Activated CD4-positive, CD25-positive, alpha-beta regulatory T cell treated with anti-CD3 and anti-CD28 coated beads, Interleukin-2, amount 50 U/mL, for 24 hours (primary cell): Measurements from ENCODE around the gene POLDIP2.

Source experiments
- ATAC-seq, 2 donors: fragments of 150-1000 bp; cut with Tn5 transposase; one replicate each; pipeline ENCODE4 v1.10.0; 2021; ENCODE audit warnings: mild to moderate bottlenecking in 1 of 2, moderate library complexity in 1 of 2

Gene POLDIP2

DNA sequence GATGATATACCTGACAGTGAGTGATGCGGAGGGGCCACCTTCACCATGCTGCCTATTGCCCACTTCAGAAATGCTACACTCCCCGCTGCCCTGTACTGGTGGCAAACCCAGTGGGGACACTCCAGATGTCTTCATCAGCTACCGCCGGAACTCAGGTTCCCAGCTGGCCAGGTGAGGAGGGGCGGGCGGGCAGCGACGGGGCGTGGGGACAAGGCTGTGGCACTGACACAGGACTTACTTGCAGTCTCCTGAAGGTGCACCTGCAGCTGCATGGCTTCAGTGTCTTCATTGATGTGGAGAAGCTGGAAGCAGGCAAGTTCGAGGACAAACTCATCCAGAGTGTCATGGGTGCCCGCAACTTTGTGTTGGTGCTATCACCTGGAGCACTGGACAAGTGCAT, 30.8 kb upstream of the POLDIP2 start:
- no peak for ATAC-seq

DNA sequence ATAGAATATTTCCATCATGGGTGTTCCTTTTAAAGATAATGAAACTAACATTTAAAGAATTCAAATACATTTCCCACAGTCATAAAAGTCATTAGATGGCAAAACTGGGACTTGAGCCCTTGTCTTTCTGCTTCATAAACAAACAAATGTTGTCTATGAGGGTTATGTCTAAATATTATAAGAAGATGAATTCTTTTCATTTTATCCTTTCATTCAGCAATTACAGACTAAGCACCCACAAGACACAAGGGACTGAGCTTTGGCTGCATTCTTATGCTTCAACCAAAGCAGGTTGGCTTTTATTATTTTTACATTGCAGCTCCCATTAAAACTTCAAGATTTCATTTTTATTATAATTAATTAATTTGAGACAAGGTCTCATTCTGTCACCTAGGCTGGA, 29.1 kb upstream of the POLDIP2 start:
- no peak for ATAC-seq

DNA sequence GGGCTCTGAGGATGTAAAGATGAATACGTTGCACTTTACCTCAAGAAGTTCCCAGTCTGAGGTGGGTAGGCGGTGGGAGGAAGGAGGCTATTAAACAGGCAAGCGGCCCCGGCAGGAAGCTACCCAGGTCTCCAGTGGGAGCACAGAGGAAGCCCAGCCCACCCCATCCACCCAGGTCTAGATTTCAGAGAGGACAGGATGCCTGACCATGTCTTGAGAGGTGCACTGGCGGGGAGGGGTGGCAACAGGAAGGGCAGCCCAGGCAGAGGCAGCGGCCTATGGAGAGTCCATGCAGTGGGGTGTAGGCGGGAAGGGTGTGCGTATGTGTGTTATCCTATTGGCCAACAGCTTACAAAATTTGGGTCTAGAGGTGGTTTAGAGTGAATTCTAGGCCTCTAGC, 28.1 kb upstream of the POLDIP2 start:
- ATAC-seq: peak; percentile 25 to 26

DNA sequence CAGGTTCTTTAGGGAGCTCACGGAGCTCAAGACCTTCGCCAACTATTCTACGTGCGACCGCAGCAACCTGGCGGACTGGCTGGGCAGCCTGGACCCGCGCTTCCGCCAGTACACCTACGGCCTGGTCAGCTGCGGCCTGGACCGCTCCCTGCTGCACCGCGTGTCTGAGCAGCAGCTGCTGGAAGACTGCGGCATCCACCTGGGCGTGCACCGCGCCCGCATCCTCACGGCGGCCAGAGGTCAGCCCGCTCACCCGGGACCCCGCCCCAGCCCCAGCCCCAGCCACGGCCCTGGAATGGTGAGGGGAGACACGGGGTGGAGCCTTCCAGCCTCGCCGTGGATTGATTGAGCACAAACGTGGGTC, 27.7 kb upstream of the POLDIP2 start:
- ATAC-seq: peak; percentile 6 to 9

DNA sequence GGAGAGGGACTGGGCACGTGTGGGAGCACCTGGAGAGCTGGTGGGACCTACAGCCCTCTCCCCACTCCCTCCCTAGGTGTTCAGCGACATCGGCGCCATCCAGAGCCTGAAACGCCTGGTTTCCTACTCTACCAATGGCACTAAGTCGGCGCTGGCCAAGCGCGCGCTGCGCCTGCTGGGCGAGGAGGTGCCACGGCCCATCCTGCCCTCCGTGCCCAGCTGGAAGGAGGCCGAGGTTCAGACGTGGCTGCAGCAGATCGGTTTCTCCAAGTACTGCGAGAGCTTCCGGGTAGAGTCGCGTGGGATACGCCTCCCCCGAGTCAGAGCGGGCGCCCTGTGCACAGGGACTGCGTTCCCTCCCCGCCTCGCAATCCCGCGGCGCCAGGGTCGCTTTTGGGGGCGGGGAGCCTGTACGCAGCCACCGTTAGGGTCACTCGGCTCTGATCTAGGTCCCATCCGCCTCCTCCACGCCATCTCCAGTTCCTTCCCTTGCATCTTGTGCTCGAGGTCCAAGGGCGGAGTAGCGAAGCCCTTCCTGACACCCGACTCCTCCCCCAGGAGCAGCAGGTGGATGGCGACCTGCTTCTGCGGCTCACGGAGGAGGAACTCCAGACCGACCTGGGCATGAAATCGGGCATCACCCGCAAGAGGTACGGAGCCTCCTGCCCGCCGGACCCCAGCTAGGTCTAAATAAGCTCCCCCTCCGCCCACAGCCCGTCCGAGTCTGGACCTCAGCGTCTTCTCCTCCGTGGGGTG, 27.1 kb upstream of the POLDIP2 start:
- peak; percentile 90 for ATAC-seq

DNA sequence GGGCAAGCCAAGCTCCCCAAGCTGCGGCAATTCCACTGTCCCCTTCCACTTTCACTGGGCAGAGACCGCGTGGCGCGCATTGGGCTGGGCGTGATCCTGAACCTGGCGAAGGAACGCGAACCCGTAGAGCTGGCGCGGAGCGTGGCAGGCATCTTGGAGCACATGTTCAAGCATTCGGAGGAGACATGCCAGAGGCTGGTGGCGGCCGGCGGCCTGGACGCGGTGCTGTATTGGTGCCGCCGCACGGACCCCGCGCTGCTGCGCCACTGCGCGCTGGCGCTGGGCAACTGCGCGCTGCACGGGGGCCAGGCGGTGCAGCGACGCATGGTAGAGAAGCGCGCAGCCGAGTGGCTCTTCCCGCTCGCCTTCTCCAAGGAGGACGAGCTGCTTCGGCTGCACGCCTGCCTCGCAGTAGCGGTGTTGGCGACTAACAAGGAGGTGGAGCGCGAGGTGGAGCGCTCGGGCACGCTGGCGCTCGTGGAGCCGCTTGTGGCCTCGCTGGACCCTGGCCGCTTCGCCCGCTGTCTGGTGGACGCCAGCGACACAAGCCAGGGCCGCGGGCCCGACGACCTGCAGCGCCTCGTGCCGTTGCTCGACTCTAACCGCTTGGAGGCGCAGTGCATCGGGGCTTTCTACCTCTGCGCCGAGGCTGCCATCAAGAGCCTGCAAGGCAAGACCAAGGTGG, 24.0 kb upstream of the POLDIP2 start:
- ATAC-seq: no peak

DNA sequence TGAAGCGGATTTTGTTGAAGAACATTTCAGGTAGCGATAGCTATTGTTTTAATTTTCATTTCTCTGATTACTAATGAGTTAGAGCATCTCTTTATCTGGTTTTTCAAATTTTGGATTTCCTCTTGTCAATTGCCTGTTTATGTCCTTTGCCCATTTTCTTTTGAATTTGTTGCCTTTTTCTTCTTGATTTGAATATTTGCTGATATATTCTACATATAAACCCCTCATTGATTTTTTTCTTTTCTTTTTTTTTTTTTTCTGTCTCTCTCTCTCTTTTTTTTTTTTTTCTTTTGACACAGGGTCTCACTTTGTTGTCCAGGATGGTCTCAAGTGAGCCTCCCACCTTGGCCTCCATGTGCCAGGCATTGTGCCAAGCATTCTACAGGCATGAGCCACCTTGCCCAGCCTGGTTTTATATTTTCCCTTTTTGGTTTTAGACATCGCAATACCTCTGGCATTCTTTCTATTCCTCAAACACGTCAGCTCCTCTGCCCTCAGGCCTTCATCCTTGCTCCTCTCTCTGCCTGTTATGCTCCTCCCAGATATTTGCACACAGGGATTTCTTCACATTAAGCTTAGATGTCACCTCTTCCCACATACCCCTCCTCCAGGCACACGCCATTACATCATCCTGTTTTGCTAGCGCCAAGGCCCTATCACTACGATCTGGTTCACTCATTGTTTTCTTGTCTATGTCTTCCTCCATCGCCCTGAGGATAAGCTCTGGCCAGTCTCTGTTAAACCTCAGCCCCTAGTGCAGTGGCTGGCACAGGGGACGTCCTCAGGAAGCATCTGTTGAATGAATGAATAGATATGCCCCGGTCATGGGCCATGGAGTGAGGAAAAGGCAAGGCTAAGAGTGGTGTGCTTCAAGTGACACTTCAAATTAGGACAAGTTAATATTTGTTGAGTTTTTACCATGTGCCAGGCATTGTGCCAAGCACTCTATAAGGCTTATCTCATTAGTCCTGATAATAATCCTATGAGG, 22.8 kb upstream of the POLDIP2 start:
- ATAC-seq: no peak

DNA sequence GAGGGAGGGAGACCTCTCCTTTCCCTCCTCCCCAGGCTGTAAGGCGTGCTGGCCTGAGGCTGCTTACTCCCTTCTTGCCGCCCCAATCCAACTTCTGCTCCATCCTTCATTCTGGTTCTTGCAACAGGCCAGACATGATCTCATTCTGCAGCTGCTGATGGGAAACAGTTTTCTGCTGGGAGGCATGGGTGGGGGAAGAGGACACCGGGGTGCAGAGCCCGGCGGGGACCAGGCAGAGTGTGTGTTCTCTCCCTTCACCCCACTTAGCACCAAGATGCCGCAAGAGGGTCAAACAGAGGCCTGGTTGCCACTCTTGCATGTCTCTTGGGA, 15.6 kb upstream of the POLDIP2 start:
- ATAC-seq: no peak

DNA sequence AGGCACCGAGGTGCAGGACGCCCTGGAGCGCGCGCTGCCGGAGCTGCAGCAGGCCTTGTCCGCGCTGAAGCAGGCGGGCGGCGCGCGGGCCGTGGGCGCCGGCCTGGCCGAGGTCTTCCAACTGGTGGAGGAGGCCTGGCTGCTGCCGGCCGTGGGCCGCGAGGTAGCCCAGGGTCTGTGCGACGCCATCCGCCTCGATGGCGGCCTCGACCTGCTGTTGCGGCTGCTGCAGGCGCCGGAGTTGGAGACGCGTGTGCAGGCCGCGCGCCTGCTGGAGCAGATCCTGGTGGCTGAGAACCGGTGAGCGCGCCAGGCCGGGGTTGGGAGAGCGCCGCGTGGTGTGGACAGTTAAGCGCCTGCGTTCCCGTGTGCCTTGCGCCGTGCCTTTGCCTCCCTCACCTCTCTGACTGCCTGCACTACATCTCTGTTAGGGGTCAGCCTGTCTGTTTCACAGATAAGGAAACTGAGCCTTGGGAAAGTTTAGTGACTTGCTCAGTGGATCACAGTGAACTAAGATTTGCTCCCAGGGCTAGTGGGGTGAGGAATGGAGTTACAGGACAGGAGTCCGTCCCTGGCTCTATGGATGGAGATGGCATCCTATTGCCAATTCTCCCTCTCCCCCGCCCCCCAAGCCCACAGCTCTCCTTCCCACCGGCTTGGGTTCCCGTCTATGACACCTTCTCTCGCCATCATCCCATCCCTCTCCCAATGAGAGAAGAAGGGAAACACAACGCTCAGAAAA, 15.0 kb upstream of the POLDIP2 start:
- peak in 1 of 2 donors; percentile 2 for ATAC-seq

DNA sequence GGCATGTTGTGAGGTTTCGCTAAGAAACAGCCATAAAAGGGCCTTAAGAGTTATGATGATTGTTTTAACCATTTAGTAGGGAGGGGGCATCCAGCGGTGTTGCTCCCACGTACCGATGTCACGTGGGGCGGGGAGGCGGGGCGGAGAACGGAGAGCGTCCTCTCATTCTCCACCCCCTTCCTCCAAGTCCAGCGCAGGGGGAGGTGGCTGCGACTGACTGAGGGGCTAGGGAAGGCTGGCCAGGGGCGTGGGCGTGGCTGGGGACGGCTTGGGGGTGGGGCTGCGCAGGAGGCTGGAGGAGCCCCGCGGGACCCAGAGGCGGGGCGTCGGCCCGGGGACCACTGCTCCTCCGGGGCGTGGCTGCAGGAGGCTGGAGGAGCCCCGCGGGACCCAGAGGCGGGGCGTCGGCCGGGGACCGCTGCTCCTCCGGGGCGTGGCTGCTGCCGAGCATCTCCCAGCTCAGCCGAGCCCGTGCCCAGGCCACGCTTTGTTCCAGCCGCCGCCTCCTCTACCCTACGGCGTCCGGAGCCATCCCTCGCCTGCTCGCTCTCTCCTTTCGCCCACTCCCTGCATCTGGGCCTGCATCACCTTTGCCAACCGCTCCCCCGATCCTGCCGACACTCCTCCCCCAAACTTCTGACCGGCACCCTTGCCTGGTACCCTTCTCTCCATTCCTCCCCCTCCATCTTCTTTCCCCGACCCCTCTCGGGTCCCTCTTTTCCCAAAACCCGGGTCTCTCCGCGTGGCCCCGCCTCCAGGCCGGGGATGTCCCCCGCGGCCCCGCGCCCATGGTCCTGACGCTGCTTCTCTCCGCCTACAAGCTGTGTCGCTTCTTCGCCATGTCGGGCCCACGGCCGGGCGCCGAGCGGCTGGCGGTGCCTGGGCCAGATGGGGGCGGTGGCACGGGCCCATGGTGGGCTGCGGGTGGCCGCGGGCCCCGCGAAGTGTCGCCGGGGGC, 14.2 kb upstream of the POLDIP2 start, which contains the start of gene SARM1:
Gene SARM1, plus strand, starts transcription at position 450 of the 958 bp plus-strand sequence. Its CDS starts 339 bp downstream, at position 789.
- ATAC-seq: peak; percentile 90 to 92

DNA sequence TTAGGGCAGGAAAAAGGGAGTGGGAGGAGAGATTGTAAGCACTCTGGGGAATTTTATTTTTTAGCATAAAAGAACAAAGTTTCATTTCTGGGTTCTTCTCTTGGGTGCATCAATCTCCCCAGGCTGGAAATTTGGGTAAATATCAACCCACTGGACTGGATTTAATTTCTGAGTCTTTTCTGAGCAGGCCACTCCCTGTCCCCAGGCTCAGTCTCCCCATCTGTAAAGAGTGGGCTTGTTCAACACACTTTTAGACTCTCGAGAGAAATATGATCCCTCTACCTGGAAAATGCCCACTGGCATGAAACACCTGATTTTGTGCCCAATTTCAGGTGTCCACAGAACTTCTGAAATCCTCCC, 13.4 kb upstream of the POLDIP2 start:
- ATAC-seq: no peak

DNA sequence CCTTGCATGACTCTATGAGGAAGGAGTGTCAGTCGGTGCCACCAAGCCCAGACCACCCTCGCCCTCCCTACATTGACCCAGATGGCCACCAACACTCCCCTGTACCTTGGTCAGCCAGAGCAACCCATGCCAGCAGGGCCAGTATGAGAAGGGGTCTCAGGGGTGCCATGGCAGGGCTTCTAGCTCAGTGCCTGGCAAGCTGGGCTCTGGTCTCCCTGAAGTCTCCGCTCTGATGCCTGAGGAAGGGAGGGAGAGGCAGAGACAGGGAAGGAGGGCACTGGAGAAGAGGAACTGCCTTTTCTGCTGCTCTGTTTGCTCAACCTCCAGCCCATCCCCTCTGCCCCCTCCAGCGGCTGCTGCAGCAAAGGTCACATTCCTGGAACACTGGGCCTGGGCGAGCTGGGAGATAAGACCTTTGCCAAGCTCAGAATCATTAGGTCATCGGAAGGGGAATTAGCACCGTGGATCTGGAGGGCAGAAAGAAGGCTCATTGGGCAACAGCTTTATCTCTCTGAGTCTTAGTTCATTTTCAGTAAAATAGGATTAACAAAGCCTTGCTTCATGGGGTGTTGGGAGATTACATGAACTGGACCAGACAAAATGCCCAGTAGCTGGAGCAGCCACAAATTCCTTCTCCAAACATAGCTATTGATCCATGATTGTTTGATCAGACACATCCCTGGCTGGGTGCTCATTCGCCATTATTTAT, 12.9 kb upstream of the POLDIP2 start, which contains the start of gene VTN:
Gene VTN, minus strand, starts transcription at position 273 of the 709 bp plus-strand sequence. Its CDS starts 104 bp downstream, at position 169.
- no peak for ATAC-seq

DNA sequence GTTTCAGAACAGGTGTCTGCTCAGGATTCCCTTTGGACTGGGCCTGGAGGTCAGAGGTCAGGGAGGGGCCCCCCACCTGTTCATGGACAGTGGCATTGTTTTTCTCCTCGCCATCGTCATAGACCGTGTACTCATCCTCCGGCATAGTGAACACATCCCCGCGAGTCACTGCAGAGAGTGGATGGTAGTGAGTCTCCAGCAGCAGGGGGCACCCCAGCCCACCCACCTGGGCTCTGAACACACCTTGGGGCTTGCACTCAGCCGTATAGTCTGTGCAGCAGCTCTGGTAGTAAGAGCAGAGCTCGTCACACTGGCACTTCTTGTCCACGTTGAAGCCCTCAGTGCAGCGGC, 12.3 kb upstream of the POLDIP2 start:
- no peak for ATAC-seq

DNA sequence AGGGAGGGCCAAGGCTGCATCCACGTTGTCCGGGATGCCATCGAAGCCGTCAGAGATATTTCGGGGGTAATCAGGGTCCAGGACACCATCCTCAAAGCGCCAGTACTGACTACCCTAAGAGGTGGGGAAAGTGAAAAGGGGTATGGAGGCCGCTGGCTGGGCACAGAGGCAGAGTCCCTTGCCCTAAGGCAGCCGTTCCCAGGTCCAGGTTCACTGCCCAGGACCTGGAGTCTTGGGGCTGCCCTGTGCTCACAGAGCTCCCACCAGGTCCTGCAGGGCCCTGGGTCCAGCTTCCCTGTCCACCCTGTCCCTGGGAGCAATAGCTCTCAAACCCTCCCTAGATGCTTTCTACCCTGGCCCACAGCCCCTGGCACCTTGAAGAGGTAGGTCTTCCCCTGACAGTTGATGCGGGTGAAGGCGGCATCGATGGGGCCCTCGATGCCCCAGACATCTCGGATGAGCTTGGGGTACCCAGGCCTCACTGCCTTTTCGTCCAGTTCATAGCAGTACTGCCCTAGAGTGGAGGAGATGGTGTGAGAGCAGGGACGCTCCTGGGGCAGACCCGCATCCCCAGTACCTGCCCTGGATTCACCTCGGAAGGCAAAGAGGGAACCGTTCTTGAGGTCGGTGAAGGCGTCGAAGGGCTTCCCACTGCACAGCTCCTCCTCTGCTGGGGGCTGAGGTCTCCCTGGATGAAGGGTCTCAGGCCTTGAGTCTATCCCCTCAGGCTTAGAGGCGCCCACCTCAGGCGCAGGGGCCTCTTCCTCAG, 11.8 kb upstream of the POLDIP2 start:
- no peak for ATAC-seq

DNA sequence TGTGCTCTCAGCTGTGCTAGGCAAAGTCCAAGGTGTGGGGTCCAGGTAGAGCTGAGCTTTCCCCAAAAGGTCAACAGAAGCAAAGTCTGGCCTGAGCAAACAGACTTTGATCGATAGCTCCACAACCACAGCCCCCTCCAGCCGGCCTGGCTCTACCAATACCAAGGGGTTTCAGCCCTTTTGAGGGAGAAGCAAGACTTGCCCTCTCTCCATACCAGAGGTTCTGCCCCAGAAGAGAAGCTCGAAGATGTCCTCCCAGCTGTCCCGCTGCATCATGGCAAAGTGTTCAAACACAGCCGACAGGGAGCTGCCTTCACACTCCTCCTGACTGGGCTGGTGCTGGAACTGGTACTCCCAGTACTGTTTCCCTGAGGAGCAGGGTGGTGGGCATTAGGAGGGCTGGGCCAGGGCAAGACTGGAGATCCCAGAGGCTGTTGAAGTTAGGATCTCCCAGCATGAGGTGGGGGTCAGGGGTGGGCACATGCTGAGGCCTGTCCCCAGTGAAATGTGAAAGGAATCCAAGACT, 11.0 kb upstream of the POLDIP2 start:
- no peak for ATAC-seq

DNA sequence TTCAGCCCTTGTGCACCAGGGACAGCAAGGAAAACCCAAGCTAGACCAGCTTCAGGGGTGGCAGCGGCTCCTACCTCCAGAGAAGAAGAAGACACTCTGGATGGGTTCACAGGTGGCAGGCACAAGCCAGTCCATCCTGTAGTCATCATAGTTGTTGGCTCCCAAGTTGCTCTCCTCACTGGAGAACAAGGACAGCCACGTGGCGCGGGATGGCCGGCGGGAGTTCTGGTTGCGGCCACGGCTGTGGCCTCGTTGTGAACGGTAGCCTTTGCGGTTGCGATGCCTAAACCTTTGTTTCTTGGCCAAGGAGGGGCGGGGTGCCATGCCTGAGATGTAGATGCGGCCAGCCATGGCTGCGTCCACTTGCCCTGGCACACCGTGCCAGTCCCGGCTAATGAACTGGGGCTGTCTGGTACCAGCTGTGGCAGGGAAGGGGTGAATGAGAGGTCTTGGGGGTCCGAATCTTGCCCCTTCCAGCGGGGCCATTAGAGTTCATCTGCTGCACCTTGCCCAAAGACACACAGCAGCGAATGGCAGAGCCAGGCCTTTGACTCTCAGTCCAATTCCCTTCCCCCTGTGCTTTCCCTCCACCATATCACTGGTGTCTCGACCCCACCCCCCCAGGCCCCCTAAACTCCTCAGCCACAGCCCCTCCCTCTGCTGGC, 10.4 kb upstream of the POLDIP2 start:
- no peak for ATAC-seq

DNA sequence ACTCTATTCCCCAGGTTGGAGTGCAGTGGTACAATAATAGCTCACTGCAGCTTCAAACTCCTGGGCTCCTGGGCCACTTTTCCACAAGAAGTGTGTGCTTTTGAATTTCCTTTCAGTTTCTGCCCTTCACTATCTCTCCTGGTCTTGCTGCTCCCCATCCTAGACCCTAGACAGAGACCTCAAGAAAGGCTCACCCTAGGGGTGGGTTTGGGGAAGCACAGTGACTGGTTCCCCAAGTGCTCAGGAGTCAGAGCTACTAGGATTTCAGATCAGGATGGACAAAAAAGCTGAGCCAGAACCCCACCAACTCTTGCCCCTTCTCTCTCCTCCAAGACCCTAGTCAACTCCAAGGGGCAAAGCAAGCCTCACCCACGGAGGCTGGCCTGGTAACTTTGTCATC, 9.3 kb upstream of the POLDIP2 start:
- ATAC-seq: no peak

DNA sequence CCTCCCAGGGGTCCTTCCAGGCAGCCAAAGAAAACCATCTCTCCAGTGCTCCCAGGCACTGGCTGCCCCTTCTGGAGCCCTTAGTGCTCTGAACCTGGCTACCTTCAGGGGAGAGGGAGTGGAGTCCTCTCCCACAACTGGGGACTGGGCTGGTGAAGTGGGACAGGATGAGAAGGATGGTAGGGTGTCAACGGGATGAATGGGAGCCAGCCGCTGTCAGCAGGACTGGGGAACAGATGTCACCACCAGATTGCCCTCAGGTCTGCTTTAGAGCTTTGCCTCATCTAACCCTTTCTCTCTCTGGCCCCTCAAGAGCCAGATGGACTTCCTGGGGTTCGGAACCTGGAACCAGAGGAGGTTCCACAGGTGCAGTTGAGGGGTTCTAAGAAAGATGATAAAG, 8.2 kb upstream of the POLDIP2 start:
- no peak for ATAC-seq
